A549 (cell line): ENCODE results near the gene OXNAD1. TPM values are rescaled to one million over a fixed set of nuclear protein-coding genes. Genes with fewer than 3 reads are reported as not detected.

Source experiments
- ATAC-seq, 2 experiments: fragments of 200-7000 bp in 1 of 2; fragments of >200 bp in 1 of 2; cut with Nextera tagmentation in 1 of 2; cut with Tn5 transposase in 1 of 2; 3 replicates each; pipeline versions ENCODE4 v1.8.0 to v1.9.1; 2018 to 2020; ENCODE audit warnings: mild to moderate bottlenecking in 1 of 2, moderate library complexity in 1 of 2
- CTCF ChIA-PET: fragments of 300-600 bp; sonication (Branson Sonifier 250); formaldehyde crosslinking; extraction: SDS; loops from one replicate; lab custom pipeline; 2021; ENCODE audit warnings: antibody characterized with exemption, inconsistent platforms; lab: Yijun Ruan, JAX
- POLR2A ChIA-PET: fragments of 350-600 bp; formaldehyde crosslinking; extraction: SDS; loops from one replicate; lab custom pipeline; 2021; ENCODE audit warnings: antibody characterized with exemption, inconsistent platforms; lab: Yijun Ruan, JAX
- DNase-seq, 2 experiments: peaks; one replicate each; pipeline versions ENCODE4 v3.0.0 to v3.0.0-alpha.2; 2011 to 2016; ENCODE audit warnings: low read depth in 1 of 2, low spot score in 1 of 2
- FAIRE-seq: peaks from 2 replicates; lab custom pipeline; 2011; peaks lifted over from hg19 to GRCh38; lab: Jason Lieb, UNC
- H3K27ac ChIP-seq, 2 experiments: fragments of >200 bp; sonication (Bioruptor Twin); formaldehyde crosslinking; 3 replicates each; pipeline ENCODE4 v1.5.1; 2016 to 2017
- H3K4me1 ChIP-seq: fragments of >200 bp; sonication (Bioruptor Twin); formaldehyde crosslinking; 3 replicates; pipeline ENCODE4 v1.6.1; 2016
- H3K4me2 ChIP-seq: fragments of >200 bp; sonication (Bioruptor Twin); formaldehyde crosslinking; 3 replicates; pipeline ENCODE4 v1.6.1; 2016
- H3K4me3 ChIP-seq: fragments of >200 bp; sonication (Bioruptor Twin); formaldehyde crosslinking; 3 replicates; pipeline ENCODE4 v1.5.1; 2016
- H3K9me3 ChIP-seq: fragments of >200 bp; sonication (Bioruptor Twin); formaldehyde crosslinking; 3 replicates; pipeline ENCODE4 v1.6.1; 2016
- BHLHE40 ChIP-seq: IDR thresholded peaks from 2 replicates; pipeline ENCODE4 v1.6.1; 2012; ENCODE audit warnings: low read depth, low read length, inconsistent platforms
- CBX8 ChIP-seq: fragments of 200-600 bp; sonication (generic); IDR thresholded peaks from 2 replicates; pipeline ENCODE4 v1.6.1; 2016
- CHD2 ChIP-seq: fragments of 150-350 bp; IDR thresholded peaks from 2 replicates; pipeline ENCODE4 v1.6.1; 2014; ENCODE audit warnings: low read length; ENCODE audit not compliant: partially characterized antibody
- EHF ChIP-seq: fragments of 250-450 bp; sonication (Bioruptor Pico); IDR thresholded peaks from 2 replicates; pipeline ENCODE4 v1.5.0; 2020; ENCODE audit warnings: mild to moderate bottlenecking
- EHMT2 ChIP-seq: fragments of 200-600 bp; sonication (generic); IDR thresholded peaks from 2 replicates; pipeline ENCODE4 v1.6.1; 2016; ENCODE audit warnings: antibody characterized with exemption, low read depth, mild to moderate bottlenecking, moderate library complexity
- EP300 ChIP-seq, 2 experiments: fragments of >200 bp; sonication (Bioruptor Twin); formaldehyde crosslinking; IDR thresholded peaks; 2 replicates in 1 of 2; 3 replicates in 1 of 2; pipeline ENCODE4 v1.6.1; 2016 to 2017
- FOSL2 ChIP-seq, 2 experiments: fragments of 450-650 bp in 1 of 2; fragments of >200 bp in 1 of 2; sonication (Bioruptor Twin) in 1 of 2; formaldehyde crosslinking; IDR thresholded peaks; 2 replicates each; pipeline versions ENCODE4 v1.5.0 to v1.6.1; 2016 to 2020; ENCODE audit warnings: mild to moderate bottlenecking in 1 of 2, moderate library complexity in 1 of 2
- HDAC2 ChIP-seq: fragments of 200-600 bp; sonication (generic); IDR thresholded peaks from 2 replicates; pipeline ENCODE4 v1.6.1; 2016
- HES2 ChIP-seq: fragments of >200 bp; sonication (Bioruptor Twin); formaldehyde crosslinking; IDR thresholded peaks from 2 replicates; pipeline ENCODE4 v1.6.1; 2016
- HOXB13 ChIP-seq: fragments of 250-450 bp; sonication (Bioruptor Pico); IDR thresholded peaks from 2 replicates; pipeline ENCODE4 v1.5.0; 2020; ENCODE audit warnings: low read depth, mild to moderate bottlenecking, moderate library complexity
- HOXB5 ChIP-seq: fragments of 250-450 bp; sonication (Bioruptor Pico); IDR thresholded peaks from 2 replicates; pipeline ENCODE4 v1.5.0; 2020; ENCODE audit warnings: mild to moderate bottlenecking, moderate library complexity
- JUNB ChIP-seq: fragments of >200 bp; sonication (Bioruptor Twin); formaldehyde crosslinking; IDR thresholded peaks from 2 replicates; pipeline ENCODE4 v1.6.1; 2016
- MAFK ChIP-seq: fragments of 450-650 bp; IDR thresholded peaks from 2 replicates; pipeline ENCODE4 v1.6.1; 2014; ENCODE audit not compliant: partially characterized antibody
- MAX ChIP-seq: IDR thresholded peaks from 2 replicates; pipeline ENCODE4 v1.6.1; 2012
- MYC ChIP-seq: IDR thresholded peaks from 2 replicates; pipeline ENCODE4 v1.6.1; 2012; ENCODE audit warnings: mild to moderate bottlenecking, inconsistent platforms, low read length, improper control_type of control experiment, borderline replicate concordance
- NPAS2 ChIP-seq: fragments of 250-450 bp; sonication (Bioruptor Pico); IDR thresholded peaks from 2 replicates; pipeline ENCODE4 v1.8.0; 2022; ENCODE audit warnings: mild to moderate bottlenecking, moderate library complexity, borderline replicate concordance
- NR3C1 ChIP-seq: fragments of >200 bp; sonication (Bioruptor Twin); formaldehyde crosslinking; IDR thresholded peaks from 3 replicates; pipeline ENCODE4 v1.6.1; 2017
- PHF8 ChIP-seq: fragments of 200-600 bp; sonication (generic); IDR thresholded peaks from 2 replicates; pipeline ENCODE4 v1.6.1; 2016; ENCODE audit warnings: low read depth, mild to moderate bottlenecking, antibody characterized with exemption, moderate library complexity, borderline replicate concordance
- SREBF2 ChIP-seq: fragments of 450-650 bp; IDR thresholded peaks from 2 replicates; pipeline ENCODE4 v1.6.1; 2014; ENCODE audit warnings: mild to moderate bottlenecking, moderate library complexity
- TFCP2L1 ChIP-seq: fragments of 250-450 bp; sonication (Bioruptor Pico); IDR thresholded peaks from 2 replicates; pipeline ENCODE4 v1.5.0; 2021; ENCODE audit warnings: mild to moderate bottlenecking
- ZFP36 ChIP-seq: fragments of 450-650 bp; IDR thresholded peaks from 2 replicates; pipeline ENCODE4 v1.6.1; 2014; ENCODE audit warnings: borderline replicate concordance; ENCODE audit not compliant: partially characterized antibody
- ZNF302 ChIP-seq: fragments of 250-450 bp; sonication (Bioruptor Pico); IDR thresholded peaks from 2 replicates; pipeline ENCODE4 v1.9.0; 2021; ENCODE audit warnings: inconsistent platforms, mild to moderate bottlenecking, moderate library complexity
- WGBS: methylation state at CpG from one replicate; pipeline ENCODE4 v1.1.6; 2017; ENCODE audit errors: missing lambda C conversion rate; 5-methylcytosine and 5-hydroxymethylcytosine counted together
- polyA plus RNA-seq, 4 experiments: library from polyadenylated mRNA; depleted of rRNA in 3 of 4; stranded (reverse); fragments of >200 nt; fragmentation: RNase III in 1 of 4; extraction: RNeasy Plus Mini Kit Qiagen cat#74134 plus additional on column Dnase treatment in 1 of 4; gene quantifications; 2 replicates in 3 of 4; 3 replicates in 1 of 4; pipeline ENCODE4 v1.2.3, GENCODE V29; 2011 to 2017
- TF ChIP-seq, protein P1 (sequence below): fragments of 450-650 bp; IDR thresholded peaks from 2 replicates; pipeline ENCODE4 v1.6.1; 2014; ENCODE audit warnings: antibody characterized with exemption
- TF ChIP-seq, protein P2 (sequence below): fragments of 200-600 bp; sonication (generic); IDR thresholded peaks from 2 replicates; pipeline ENCODE4 v1.6.1; 2016; ENCODE audit warnings: antibody characterized with exemption, mild to moderate bottlenecking, moderate library complexity

OXNAD1 gene
- polyA plus RNA-seq, 2 of the 4 experiments (the other 2 are of a cell fraction), result 8.8 to 25.9 TPM

DNA sequence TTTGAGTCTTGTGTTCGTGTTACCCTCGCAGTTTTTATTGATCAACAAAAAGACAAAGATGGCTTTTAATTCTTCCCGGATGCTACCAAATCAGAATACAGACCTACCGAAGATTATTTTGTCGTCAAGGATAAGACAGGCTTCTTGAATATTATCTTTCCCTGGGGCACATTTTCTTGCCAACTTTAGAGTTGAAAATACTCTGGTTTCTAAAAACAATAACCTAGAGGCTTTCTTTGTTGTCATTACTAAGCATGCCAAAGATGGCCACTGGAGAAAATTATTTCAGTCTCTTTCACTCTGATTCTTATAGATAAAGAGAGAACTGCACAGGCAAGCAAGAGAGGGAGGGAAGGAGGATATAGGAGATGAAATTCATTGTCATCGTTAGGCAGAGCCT lies 33.9 kb downstream of the OXNAD1 start:
- ATAC-seq, result no peak
- Histone ChIP-seq H3K27ac (no peak overlapping the region), H3K4me2 (no peak overlapping the region), H3K9me3 (0 out of 3 replicates have a peak, but pooled peaks cover 5% of the 10 kb centered on the region), H3K4me3 (no peak overlapping the region), H3K4me1 (no peaks in the 10 kb centered on the region)
- 91% methylated on average over 6 of the region's 6 CpGs for WGBS
- TF ChIP-seq JUNB (no peak), FOSL2 (IDR thresholded peaks at IDR 0.05) (no peak), FOSL2 (CRISPR knock-in tag; IDR thresholded peaks at IDR 0.05) (no peak), EP300 (IDR thresholded peaks at IDR 0.05) (no peak), NR3C1 (no peak), SREBF2 (no peak), EHF (CRISPR knock-in tag) (no peak), HOXB5 (CRISPR knock-in tag) (no peak), TFCP2L1 (CRISPR knock-in tag) (no peak), CBX8 (no peak), MYC (no peak), ZNF302 (no peak), HDAC2 (no peak), MAX (no peak), EHMT2 (no peak), MAFK (no peak)
- TF ChIP-seq, protein P1, sequence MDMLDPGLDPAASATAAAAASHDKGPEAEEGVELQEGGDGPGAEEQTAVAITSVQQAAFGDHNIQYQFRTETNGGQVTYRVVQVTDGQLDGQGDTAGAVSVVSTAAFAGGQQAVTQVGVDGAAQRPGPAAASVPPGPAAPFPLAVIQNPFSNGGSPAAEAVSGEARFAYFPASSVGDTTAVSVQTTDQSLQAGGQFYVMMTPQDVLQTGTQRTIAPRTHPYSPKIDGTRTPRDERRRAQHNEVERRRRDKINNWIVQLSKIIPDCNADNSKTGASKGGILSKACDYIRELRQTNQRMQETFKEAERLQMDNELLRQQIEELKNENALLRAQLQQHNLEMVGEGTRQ, result no peak
- TF ChIP-seq, protein P2, sequence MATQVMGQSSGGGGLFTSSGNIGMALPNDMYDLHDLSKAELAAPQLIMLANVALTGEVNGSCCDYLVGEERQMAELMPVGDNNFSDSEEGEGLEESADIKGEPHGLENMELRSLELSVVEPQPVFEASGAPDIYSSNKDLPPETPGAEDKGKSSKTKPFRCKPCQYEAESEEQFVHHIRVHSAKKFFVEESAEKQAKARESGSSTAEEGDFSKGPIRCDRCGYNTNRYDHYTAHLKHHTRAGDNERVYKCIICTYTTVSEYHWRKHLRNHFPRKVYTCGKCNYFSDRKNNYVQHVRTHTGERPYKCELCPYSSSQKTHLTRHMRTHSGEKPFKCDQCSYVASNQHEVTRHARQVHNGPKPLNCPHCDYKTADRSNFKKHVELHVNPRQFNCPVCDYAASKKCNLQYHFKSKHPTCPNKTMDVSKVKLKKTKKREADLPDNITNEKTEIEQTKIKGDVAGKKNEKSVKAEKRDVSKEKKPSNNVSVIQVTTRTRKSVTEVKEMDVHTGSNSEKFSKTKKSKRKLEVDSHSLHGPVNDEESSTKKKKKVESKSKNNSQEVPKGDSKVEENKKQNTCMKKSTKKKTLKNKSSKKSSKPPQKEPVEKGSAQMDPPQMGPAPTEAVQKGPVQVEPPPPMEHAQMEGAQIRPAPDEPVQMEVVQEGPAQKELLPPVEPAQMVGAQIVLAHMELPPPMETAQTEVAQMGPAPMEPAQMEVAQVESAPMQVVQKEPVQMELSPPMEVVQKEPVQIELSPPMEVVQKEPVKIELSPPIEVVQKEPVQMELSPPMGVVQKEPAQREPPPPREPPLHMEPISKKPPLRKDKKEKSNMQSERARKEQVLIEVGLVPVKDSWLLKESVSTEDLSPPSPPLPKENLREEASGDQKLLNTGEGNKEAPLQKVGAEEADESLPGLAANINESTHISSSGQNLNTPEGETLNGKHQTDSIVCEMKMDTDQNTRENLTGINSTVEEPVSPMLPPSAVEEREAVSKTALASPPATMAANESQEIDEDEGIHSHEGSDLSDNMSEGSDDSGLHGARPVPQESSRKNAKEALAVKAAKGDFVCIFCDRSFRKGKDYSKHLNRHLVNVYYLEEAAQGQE, result no peak
- no peak for DNase-seq
- POLR2A ChIA-PET, result no interaction called here
- CTCF ChIA-PET, result no interaction called here
- FAIRE-seq, result no peak

- Histone ChIP-seq H3K9me3 (0 out of 3 replicates have a peak, but pooled peaks cover 5% of the 10 kb centered on the region), H3K27ac (no peak overlapping the region), H3K4me1 (no peaks in the 10 kb centered on the region), H3K4me2 (no peak overlapping the region), H3K4me3 (no peak overlapping the region)
- ChIA-PET POLR2A (no interaction called here), CTCF (interaction anchor here (3.0 kb wide), 1 partner anchor 9 kb away, joined by 16 read pairs; no protein-coding TSS in a partner anchor)
- FAIRE-seq (no peak), ATAC-seq (no peak), DNase-seq (no peak)
- WGBS, result 78% methylated on average over 3 of the region's 3 CpGs
- no peak for TF ChIP-seq CHD2
- TF ChIP-seq PHF8, result no peak
- TF ChIP-seq MAFK, result no peak
- TF ChIP-seq HES2, result no peak
- TF ChIP-seq TFCP2L1 (CRISPR knock-in tag), result no peak
- TF ChIP-seq, protein P1, result no peak
- TF ChIP-seq ZFP36, result no peak
- TF ChIP-seq BHLHE40, result no peak
- no peak for TF ChIP-seq HOXB13 (CRISPR knock-in tag)
- TF ChIP-seq NPAS2 (CRISPR knock-in tag), result no peak
Measured at GRCh38 chr3:16299746-16300145, 34.7 kb downstream of the OXNAD1 start.
